HG03060 (cell line): ENCODE measurements around the gene ELFN1.

Experiments
- ATAC-seq: cut with Tn5 transposase; IDR thresholded peaks from one replicate; pipeline ENCODE4 v1.9.1; 2021; ENCODE audit warnings: low read depth, moderate number of reproducible peaks; ENCODE audit not compliant: unreplicated experiment

ELFN1 gene

DNA sequence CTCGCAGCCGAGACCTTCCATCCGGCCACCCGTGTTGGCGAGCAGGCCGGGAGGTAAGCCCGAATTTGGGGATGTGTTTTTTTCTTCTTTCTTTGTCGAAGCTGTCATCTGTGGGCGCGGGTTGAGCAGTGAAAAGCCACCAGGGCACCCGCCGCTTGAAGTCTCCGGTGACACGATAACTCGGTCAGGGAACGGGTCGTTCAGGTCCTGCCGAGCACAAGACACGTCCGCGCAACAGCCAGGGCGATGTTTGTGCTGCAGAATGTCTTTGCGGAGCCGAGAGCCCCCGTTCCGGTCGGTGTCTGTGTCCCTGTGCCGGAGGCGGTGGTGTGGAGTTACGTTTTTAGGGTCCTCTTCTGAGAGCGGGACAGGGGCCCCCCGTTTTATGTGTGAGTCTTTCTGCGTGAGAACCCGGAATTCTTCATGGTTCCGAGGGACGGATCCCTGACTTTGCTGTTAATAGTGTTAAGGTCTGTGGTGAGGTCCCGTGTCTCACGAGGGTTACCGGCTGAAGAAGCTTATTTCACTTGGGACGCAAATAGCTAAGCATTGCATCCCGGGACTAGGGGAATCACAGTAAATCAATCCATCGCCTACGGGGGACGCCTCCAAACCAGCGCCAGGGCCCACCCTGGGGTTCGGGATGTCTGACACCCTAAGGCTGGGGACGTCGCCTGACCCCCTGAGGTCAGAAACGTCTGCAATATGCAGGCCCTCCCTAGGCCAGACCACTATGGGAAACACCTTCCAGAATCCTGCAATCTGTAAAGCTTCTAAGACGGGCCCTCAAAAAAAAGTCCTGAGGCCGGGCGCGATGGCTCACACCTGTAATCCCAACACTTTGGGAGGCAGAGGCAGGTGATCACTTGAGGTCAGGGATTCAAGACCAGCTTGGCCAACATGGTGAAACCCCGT, 99.5 kb downstream of the ELFN1 start:
- ATAC-seq: no peak

- ATAC-seq: no peak
Measured at GRCh38 chr7:1770331-1770730, 100.3 kb downstream of the ELFN1 start.

DNA sequence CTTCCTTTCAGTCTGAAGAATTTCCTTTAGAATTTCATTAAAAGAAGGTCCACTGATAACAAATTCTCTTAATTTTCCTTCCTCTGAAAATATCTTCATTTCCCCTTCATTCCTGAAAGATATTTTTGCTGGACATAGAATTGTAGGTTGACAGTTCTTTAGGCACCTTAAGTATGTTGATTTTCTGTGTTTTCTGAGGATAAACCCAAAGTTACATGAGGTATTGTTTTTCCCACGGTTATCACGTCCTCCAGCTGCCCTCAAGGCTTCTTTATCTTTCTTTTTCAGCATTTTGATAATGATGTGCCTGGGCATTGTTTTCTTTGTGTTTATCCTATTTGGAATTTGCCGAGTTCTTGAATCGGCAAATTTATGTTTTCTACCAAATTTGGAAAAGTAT, 105.3 kb downstream of the ELFN1 start:
- no peak for ATAC-seq

DNA sequence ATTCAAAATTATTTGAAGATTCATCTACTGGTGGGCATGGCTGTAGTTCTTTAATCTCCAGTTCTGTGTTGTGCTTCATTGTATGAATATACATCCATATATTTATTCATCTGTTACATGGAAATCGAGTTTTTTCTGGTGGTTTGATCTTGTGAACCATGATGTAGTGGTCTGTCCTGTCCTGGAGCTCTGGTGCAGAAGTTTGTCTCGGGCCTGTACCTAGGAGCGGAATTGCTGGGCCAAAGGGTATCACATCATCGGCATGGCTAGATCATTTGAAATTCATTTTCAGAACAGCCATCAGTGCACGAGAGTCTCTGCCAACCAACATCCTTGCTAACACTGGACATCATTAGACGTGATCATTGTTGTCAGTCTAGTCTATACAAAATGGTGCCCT, 107.0 kb downstream of the ELFN1 start:
- ATAC-seq: no peak

DNA sequence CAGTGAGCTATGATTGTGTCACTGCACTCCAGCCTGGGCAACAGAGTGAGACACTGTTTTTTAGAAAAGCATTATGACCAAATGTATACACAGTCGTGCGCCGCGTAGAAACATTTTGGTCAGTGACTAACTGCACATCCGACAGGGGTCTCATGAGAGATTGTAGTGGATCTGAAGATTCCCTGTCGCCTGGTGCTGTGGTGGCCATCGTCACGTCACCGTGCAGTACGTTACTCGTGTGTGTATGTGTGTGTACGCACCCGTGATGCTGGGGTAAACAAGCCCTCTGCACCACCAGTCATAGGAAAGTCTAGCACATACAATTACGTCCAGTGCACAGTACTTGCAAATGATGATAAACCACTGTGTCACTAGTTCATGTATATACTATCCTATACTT, 109.4 kb downstream of the ELFN1 start:
- ATAC-seq: no peak

DNA sequence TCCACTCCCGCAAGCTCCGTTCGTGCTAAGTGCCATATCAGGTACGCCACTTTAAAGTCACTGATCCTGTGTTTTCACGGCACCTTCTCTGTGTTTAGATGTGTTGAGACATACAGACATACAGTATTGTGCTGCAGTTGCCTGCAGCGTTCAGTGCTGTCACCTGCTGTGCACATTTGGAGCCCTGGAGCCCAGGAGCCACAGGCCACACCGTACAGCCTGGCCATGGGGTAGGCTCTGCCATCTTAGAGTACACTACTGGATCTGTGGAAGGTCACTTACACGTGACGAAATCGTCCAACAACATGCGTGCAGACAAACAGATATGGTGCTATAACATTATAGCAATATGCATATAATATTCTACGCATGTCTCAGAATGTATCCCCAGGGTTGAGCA, 111.3 kb downstream of the ELFN1 start:
- no peak for ATAC-seq

DNA sequence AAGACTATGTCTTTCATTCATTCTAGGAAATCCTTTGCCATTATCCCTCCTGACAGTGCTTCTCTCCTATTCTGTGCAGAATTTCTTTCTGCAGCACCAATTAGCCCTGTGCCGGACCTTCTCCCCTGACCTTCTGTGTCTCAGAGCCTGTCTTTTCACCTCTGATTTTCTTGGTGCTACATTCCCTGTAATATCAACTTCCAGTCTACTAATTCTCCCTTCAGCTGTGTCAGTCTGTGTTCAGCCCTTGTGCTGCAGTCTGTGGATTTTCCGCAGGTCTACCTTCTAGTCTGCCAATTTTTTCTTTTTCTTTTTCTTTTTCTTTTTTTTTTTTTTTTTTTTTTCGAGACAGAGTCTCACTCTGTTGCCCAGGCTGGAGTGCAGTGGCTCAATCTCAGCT, 115.8 kb downstream of the ELFN1 start:
- no peak for ATAC-seq

GRCh38 chr7:1787241-1787640, 117.2 kb downstream of the ELFN1 start:
- ATAC-seq: no peak

- no peak for ATAC-seq
Measured at GRCh38 chr7:1787681-1788235, 117.7 kb downstream of the ELFN1 start.

DNA sequence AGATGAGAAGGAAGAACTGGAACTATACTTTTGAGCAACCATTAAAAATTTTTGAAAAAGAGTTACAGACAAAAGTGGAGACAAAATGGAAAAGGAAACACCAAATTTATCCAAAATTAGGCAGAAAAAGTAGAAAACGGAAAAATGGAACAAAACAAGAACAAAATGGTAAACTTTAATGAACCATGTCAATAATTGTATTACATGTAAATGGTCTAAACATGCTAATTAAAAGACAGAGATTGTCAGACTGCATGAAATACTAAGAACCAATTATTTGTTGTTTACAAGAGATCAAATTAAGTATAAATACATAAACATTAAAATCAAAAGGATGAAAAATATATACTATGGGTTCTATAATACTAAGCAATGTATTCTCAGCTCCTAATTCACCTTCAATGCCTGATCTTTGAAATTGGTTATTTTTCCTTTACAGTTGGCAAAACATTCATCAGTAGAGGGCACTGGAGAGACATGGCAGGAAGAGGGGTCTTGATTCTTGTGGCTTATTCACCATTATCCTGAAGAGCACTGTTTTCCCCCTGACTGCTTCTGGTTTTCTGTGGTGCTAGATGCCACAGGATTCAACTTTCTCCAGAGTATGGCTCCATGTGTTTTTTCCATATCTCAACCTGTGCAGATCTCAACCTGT, 124.9 kb downstream of the ELFN1 start:
- no peak for ATAC-seq
